BLaER1 (cell line): ENCODE data around the gene PRR5L.

Experiments used
- H3K27ac ChIP-seq: shearing (Covaris generic); formaldehyde crosslinking; 2 replicates; pipeline ENCODE4 v1.8.1; 2022
- H3K27me3 ChIP-seq: shearing (Covaris generic); formaldehyde crosslinking; 2 replicates; pipeline ENCODE4 v1.8.1; 2022
- H3K36me3 ChIP-seq: shearing (Covaris generic); formaldehyde crosslinking; 2 replicates; pipeline ENCODE4 v1.8.1; 2022
- H3K4me1 ChIP-seq: shearing (Covaris generic); formaldehyde crosslinking; 2 replicates; pipeline ENCODE4 v1.8.1; 2022
- H3K4me2 ChIP-seq: shearing (Covaris generic); formaldehyde crosslinking; 2 replicates; pipeline ENCODE4 v1.8.1; 2022
- H3K4me3 ChIP-seq: shearing (Covaris generic); formaldehyde crosslinking; 2 replicates; pipeline ENCODE4 v1.8.1; 2022
- H3K9ac ChIP-seq: shearing (Covaris generic); formaldehyde crosslinking; 2 replicates; pipeline ENCODE4 v1.8.1; 2022
- H3K9me3 ChIP-seq: shearing (Covaris generic); formaldehyde crosslinking; 2 replicates; pipeline ENCODE4 v1.8.1; 2022
- H4K20me1 ChIP-seq: shearing (Covaris generic); formaldehyde crosslinking; 2 replicates; pipeline ENCODE4 v1.8.1; 2022
- Cebpa-rat ChIP-seq: shearing (Covaris generic); IDR thresholded peaks from 2 replicates; pipeline ENCODE4 v1.8.1; 2022

Gene PRR5L

GRCh38 chr11:36341915-36342314 lies 45.8 kb downstream of the PRR5L start:
- no peak overlapping the region for H3K9ac ChIP-seq
- TF ChIP-seq Cebpa-rat = no peak
- no peak overlapping the region for H3K4me2 ChIP-seq
- H3K27me3 ChIP-seq = no peaks in the 10 kb centered on the region
- no peak overlapping the region for H3K27ac ChIP-seq
- no peaks in the 10 kb centered on the region for H3K36me3 ChIP-seq
- H4K20me1 ChIP-seq = no peaks in the 10 kb centered on the region
- H3K9me3 ChIP-seq = no peaks in the 10 kb centered on the region
- no peaks in the 10 kb centered on the region for H3K4me1 ChIP-seq
- no peak overlapping the region for H3K4me3 ChIP-seq

GRCh38 chr11:36342327-36342726 lies 46.2 kb downstream of the PRR5L start:
- H3K27ac ChIP-seq = no peak overlapping the region
- no peaks in the 10 kb centered on the region for H3K27me3 ChIP-seq
- H3K4me1 ChIP-seq = no peaks in the 10 kb centered on the region
- no peak overlapping the region for H3K4me2 ChIP-seq
- H3K9ac ChIP-seq = no peak overlapping the region
- H3K36me3 ChIP-seq = no peaks in the 10 kb centered on the region
- no peak for TF ChIP-seq Cebpa-rat
- no peak overlapping the region for H3K4me3 ChIP-seq
- H3K9me3 ChIP-seq = no peaks in the 10 kb centered on the region
- H4K20me1 ChIP-seq = no peaks in the 10 kb centered on the region

DNA sequence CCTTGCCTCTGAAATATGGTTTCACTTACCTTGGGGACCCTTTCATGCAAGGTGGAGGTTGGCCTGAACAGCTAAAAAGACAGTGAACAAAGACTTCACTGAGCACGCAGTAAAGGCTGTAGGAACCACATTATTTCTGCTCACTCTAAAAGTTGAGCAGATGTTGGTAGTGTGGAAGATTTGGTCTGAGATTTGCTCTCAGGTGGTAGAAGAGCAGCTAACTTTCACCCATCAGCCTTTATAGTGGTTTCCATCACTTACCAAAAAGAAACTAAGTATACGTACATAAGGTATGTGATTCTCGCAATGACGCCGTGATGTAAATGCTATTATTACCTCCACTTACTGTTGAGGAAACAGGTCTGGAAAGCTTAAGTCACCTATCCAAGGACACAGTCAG lies 47.3 kb downstream of the PRR5L start:
- Histone ChIP-seq H3K9ac (no peak overlapping the region), H3K4me2 (no peak overlapping the region), H3K9me3 (no peaks in the 10 kb centered on the region), H3K36me3 (no peaks in the 10 kb centered on the region), H3K27ac (no peak overlapping the region), H3K27me3 (no peaks in the 10 kb centered on the region), H3K4me1 (no peaks in the 10 kb centered on the region), H3K4me3 (no peak overlapping the region), H4K20me1 (no peaks in the 10 kb centered on the region)
- TF ChIP-seq Cebpa-rat = no peak

DNA sequence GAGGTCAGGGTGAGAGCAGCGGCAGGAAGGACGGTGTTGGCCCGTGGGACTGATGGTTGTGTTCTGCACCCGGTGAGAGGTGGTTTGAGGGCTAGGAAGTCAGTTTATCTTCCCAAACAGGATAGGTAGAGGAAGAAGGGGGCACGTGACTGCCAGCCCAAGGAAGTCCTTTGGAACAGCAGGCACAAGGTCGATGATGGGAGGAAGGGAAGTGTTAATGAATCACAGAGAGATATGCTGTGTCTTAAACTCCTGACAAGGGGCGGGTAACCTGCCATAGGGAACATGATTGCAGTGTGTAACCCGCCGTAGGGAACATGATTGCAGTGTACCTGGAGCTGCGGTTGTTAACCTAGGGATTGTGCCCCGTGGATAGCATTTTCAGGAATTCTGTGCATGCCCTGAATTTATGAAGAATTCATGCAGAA lies 49.0 kb downstream of the PRR5L start:
- Histone ChIP-seq H3K9ac (no peak overlapping the region), H3K27me3 (no peaks in the 10 kb centered on the region), H4K20me1 (no peaks in the 10 kb centered on the region), H3K4me1 (peaks cover 11% of the 10 kb centered on the region), H3K36me3 (no peaks in the 10 kb centered on the region), H3K9me3 (no peaks in the 10 kb centered on the region), H3K4me2 (no peak overlapping the region), H3K4me3 (no peak overlapping the region), H3K27ac (no peak overlapping the region)
- TF ChIP-seq Cebpa-rat = no peak

GRCh38 chr11:36345535-36346141 lies 49.5 kb downstream of the PRR5L start:
- Histone ChIP-seq H3K36me3 (no peaks in the 10 kb centered on the region), H3K4me2 (no peak overlapping the region), H3K9ac (no peak overlapping the region), H3K4me1 (peaks cover 11% of the 10 kb centered on the region), H3K4me3 (no peak overlapping the region), H3K27me3 (no peaks in the 10 kb centered on the region), H3K27ac (no peak overlapping the region), H4K20me1 (no peaks in the 10 kb centered on the region), H3K9me3 (no peaks in the 10 kb centered on the region)
- TF ChIP-seq Cebpa-rat = no peak

DNA sequence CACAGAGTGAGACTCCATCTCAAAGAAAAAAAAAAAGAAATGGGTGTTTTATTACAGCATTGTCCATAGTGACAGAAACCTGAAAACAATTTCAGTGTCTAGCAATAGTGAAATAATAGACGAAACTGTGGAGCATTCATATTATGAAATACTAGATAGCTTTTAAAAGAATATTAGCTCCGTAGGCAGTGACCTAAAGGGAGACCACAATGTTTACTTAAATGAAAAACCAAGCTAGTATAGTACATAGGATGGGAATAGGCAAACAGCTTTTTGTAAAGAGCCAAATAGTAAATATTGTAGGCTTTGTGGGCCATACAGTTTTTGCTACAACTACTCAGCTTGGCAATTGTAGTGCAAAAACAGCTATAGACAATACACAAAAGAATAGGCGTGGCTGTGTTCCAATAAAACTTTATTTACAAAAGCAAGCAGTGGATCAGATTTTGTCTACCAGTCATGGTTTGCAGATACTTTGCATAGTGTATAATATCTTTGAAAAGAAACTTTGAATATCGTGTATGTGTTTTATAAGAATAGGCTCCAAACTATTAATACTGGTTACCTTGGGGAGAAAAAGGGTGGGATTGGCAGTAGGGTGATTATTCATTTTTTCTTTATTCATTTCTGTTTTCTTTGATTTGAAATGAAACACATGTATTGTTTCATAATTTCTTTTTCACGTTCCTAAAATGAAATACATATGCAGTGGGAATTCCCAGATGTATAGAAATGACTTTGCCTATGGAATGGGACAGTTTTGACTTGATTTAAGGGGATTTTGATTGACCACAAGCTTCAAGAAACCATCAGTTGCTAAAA lies 50.7 kb downstream of the PRR5L start:
- no peak for TF ChIP-seq Cebpa-rat
- Histone ChIP-seq H3K27ac (no peak overlapping the region), H3K4me2 (no peak overlapping the region), H3K4me3 (no peak overlapping the region), H3K36me3 (no peaks in the 10 kb centered on the region), H3K9me3 (no peaks in the 10 kb centered on the region), H3K9ac (no peak overlapping the region), H3K27me3 (no peaks in the 10 kb centered on the region), H4K20me1 (no peaks in the 10 kb centered on the region), H3K4me1 (peaks cover 11% of the 10 kb centered on the region)

DNA sequence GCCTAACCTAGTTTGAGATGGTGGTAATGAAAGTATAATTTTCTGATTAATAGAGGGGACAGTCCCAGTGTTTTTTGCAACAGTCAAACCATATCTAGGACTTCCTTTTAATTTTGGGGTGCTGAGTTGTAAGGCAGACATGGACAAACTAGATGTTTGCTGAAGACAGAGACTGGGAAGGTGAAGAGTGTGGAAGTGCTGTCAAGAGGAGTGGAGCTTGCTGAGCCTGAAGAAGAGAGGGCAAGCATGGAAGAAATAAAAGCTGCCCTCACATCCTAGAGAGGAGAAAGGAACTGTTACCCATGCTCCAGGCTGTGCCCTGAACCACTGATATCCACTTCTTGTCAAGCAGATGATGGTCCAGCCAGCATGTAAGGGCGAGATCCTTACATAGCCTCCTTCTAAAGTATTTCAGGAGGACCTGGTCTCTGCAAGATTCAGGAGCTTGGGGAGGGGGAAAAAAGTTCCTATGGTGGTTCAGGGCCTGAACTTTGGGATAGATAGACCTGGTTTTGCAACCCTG lies 51.4 kb downstream of the PRR5L start:
- Histone ChIP-seq H3K36me3 (no peaks in the 10 kb centered on the region), H4K20me1 (no peaks in the 10 kb centered on the region), H3K4me1 (peaks cover 11% of the 10 kb centered on the region), H3K4me3 (no peak overlapping the region), H3K4me2 (no peak overlapping the region), H3K27me3 (no peaks in the 10 kb centered on the region), H3K9ac (no peak overlapping the region), H3K27ac (no peak overlapping the region), H3K9me3 (no peaks in the 10 kb centered on the region)
- TF ChIP-seq Cebpa-rat = no peak

DNA sequence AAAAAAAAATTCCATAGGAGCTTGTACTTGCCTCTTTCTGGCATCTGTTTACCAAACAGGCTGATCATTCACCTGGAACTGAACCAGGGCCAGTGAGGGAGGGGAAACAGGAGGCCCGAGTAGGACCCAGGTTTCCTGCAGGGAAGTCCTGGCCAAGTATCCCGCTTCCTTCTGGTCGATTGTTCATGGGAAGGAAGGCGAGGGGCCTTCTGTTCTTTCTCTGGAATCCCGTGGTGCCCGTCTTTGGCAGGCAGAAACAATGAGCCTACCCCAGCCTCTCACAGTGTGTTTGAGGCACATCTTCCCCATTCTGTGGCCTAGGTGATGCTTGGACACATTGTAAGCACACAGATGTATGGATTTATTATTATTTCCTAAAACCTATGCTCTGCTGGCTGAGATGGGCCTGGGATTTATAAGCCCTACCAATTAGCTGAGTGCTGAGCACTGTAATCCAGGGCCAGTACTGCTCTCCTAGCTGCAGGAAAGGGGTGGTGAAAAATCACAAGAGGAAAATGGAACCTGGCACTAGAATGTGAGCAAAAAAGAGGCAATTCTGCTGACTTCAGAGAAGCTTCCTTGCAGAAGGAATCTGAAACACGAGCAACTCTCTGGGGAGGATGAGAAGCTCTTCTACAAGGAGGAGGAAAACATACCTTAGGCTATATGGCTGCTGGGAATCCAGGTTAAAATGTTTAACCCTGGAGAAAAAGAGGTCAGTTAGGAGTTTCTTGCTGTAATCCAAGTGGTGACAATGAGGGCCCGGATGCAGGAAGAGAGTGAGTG lies 53.5 kb downstream of the PRR5L start:
- peak overlapping the region; percentile 43 for H3K4me2 ChIP-seq
- no peaks in the 10 kb centered on the region for H3K9me3 ChIP-seq
- no peaks in the 10 kb centered on the region for H3K27me3 ChIP-seq
- no peak overlapping the region for H3K27ac ChIP-seq
- H4K20me1 ChIP-seq = no peaks in the 10 kb centered on the region
- no peaks in the 10 kb centered on the region for H3K36me3 ChIP-seq
- no peak for TF ChIP-seq Cebpa-rat
- no peak overlapping the region for H3K9ac ChIP-seq
- H3K4me1 ChIP-seq = peaks cover 31% of the 10 kb centered on the region
- no peak overlapping the region for H3K4me3 ChIP-seq

- H3K4me1 ChIP-seq = peaks cover 35% of the 10 kb centered on the region
- no peak overlapping the region for H3K27ac ChIP-seq
- H4K20me1 ChIP-seq = no peaks in the 10 kb centered on the region
- no peaks in the 10 kb centered on the region for H3K27me3 ChIP-seq
- no peak for TF ChIP-seq Cebpa-rat
- no peaks in the 10 kb centered on the region for H3K36me3 ChIP-seq
- H3K9ac ChIP-seq = no peak overlapping the region
- no peaks in the 10 kb centered on the region for H3K9me3 ChIP-seq
- H3K4me3 ChIP-seq = no peak overlapping the region
- H3K4me2 ChIP-seq = no peak overlapping the region
These were observed 54.0 kb downstream of the PRR5L start for GRCh38 chr11:36350137-36350513.

DNA sequence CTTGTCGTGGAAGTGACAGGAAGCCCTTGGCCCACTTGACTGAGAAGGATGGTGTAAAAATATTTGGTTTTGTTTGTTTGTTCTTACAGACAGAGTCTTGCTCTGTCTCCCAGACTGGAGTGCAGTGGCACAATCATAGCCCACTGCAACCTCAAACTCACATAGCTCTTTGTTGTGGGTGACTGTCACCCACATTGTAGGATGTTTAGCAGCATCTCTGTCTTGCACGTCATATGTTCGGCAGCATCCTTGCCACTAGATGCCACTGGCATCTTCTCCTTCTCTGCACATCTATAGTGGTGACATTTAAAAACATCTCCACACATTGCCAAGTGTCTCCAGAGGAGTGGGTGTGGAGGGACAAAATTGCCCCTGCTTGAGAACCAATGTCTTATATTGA lies 56.8 kb downstream of the PRR5L start:
- no peak for TF ChIP-seq Cebpa-rat
- Histone ChIP-seq H3K4me1 (peaks cover 62% of the 10 kb centered on the region), H4K20me1 (no peaks in the 10 kb centered on the region), H3K9me3 (no peaks in the 10 kb centered on the region), H3K27ac (no peak overlapping the region), H3K9ac (no peak overlapping the region), H3K27me3 (no peaks in the 10 kb centered on the region), H3K4me2 (peak overlapping the region; percentile 10; the same call in 1 of the 2 replicates), H3K4me3 (no peak overlapping the region), H3K36me3 (no peaks in the 10 kb centered on the region)
